Endothelial cell of umbilical vein (primary cell): ENCODE results near the gene ARHGEF10L. TPM values are rescaled to one million over a fixed set of nuclear protein-coding genes. Genes with fewer than 3 reads are reported as not detected.

Experiments
- BruUV-seq: library from RNA; stranded (reverse); fragments of 400-500 nt; replicated peaks from 2 replicates; lab custom pipeline; 2021; lab: Mats Ljungman, UMichigan
- CTCF ChIA-PET: fragments of 300-600, 350-600 bp; sonication (Branson Sonifier 250); formaldehyde crosslinking; loops from one replicate; lab custom pipeline; 2021; ENCODE audit warnings: antibody characterized with exemption, inconsistent platforms; lab: Charles Lee
- POLR2A ChIA-PET: fragments of 300-600, 350-600 bp; sonication (Branson Sonifier 250); formaldehyde crosslinking; loops from one replicate; lab custom pipeline; 2021; ENCODE audit warnings: antibody characterized with exemption, inconsistent platforms; lab: Charles Lee
- DNase-seq: peaks from one replicate; pipeline ENCODE4 v3.0.0-alpha.2; 2011; ENCODE audit warnings: low read depth, low spot score
- FAIRE-seq: peaks from 2 replicates; lab custom pipeline; 2011; peaks lifted over from hg19 to GRCh38; lab: Jason Lieb, UNC
- H2AFZ ChIP-seq: 2 replicates; pipeline ENCODE4 v1.6.0; 2012; ENCODE audit warnings: low read depth, low read length, control low read depth, inconsistent platforms
- H3K27ac ChIP-seq: 2 replicates; pipeline ENCODE4 v1.5.1; 2011; ENCODE audit warnings: low read depth, mild to moderate bottlenecking, control low read depth, low read length, moderate library complexity; ENCODE audit not compliant: insufficient read depth
- H3K27me3 ChIP-seq, 2 experiments: 2 replicates each; pipeline versions ENCODE4 v1.6.0 to v1.6.1; 2011; ENCODE audit warnings: low read length in 2 of 2, mixed read lengths in 1 of 2; ENCODE audit not compliant: control insufficient read depth in 2 of 2, insufficient read depth in 2 of 2
- H3K36me3 ChIP-seq, 2 experiments: 2 replicates in 1 of 2; 3 replicates in 1 of 2; pipeline ENCODE4 v1.5.1; 2011; ENCODE audit warnings: low read length in 2 of 2, mild to moderate bottlenecking in 1 of 2, moderate library complexity in 1 of 2; ENCODE audit not compliant: control insufficient read depth in 2 of 2, insufficient read depth in 2 of 2; ENCODE audit errors: extremely low read depth in 1 of 2
- H3K4me1 ChIP-seq: 3 replicates; pipeline ENCODE4 v1.5.1; 2011; ENCODE audit warnings: mild to moderate bottlenecking, low read length; ENCODE audit not compliant: control insufficient read depth, insufficient read depth; ENCODE audit errors: extremely low read depth
- H3K4me2 ChIP-seq: 2 replicates; pipeline ENCODE4 v1.6.1; 2011; ENCODE audit warnings: low read length, control low read depth, mixed read lengths; ENCODE audit not compliant: insufficient read depth
- H3K4me3 ChIP-seq, 3 experiments: fragments of 200-600 bp in 1 of 3; sonication (generic), shearing (Covaris generic) in 1 of 3; replicated peaks in 1 of 3; 2 replicates each; pipeline ENCODE4 v1.5.1; 2011 to 2016; ENCODE audit warnings: control low read depth in 3 of 3, low read length in 3 of 3, mild to moderate bottlenecking in 2 of 3, inconsistent platforms in 1 of 3, low read depth in 1 of 3, moderate library complexity in 1 of 3; ENCODE audit not compliant: insufficient read depth in 1 of 3
- H3K79me2 ChIP-seq: 2 replicates; pipeline ENCODE4 v1.6.0; 2012; ENCODE audit warnings: low read length, inconsistent platforms; ENCODE audit not compliant: control insufficient read depth, insufficient read depth
- H3K9ac ChIP-seq: replicated peaks from 2 replicates; pipeline ENCODE3; 2011; ENCODE audit warnings: low read length, control low read depth; ENCODE audit not compliant: insufficient read depth; ENCODE audit errors: extremely low read depth
- H3K9me1 ChIP-seq: replicated peaks from 3 replicates; pipeline ENCODE4 v1.6.0; 2011; ENCODE audit warnings: mild to moderate bottlenecking, low read length; ENCODE audit not compliant: control insufficient read depth, insufficient read depth; ENCODE audit errors: extremely low read depth
- H3K9me3 ChIP-seq: replicated peaks from 2 replicates; pipeline ENCODE4 v1.5.1; 2012; ENCODE audit warnings: low read length, inconsistent platforms; ENCODE audit not compliant: control insufficient read depth, insufficient read depth
- H4K20me1 ChIP-seq: replicated peaks from 2 replicates; pipeline ENCODE3; 2011; ENCODE audit warnings: mild to moderate bottlenecking, low read length; ENCODE audit not compliant: control insufficient read depth, insufficient read depth; ENCODE audit errors: extremely low read depth
- EZH2 ChIP-seq: IDR thresholded peaks from 2 replicates; pipeline ENCODE4 v1.6.1; 2012; ENCODE audit warnings: borderline replicate concordance, low read depth, mild to moderate bottlenecking, moderate library complexity, low read length, inconsistent platforms; ENCODE audit not compliant: severe bottlenecking
- FOS ChIP-seq: IDR thresholded peaks from 2 replicates; pipeline ENCODE4 v1.6.1; 2011; ENCODE audit warnings: mild to moderate bottlenecking, low read length, moderate library complexity, borderline replicate concordance; ENCODE audit not compliant: insufficient read depth
- JUN ChIP-seq: IDR thresholded peaks from 2 replicates; pipeline ENCODE4 v1.6.1; 2011; ENCODE audit warnings: borderline replicate concordance, low read depth; ENCODE audit not compliant: insufficient read length, insufficient read depth
- MAX ChIP-seq: IDR thresholded peaks from 2 replicates; pipeline ENCODE4 v1.6.1; 2011; ENCODE audit not compliant: insufficient read depth, insufficient read length
- MYC ChIP-seq: IDR thresholded peaks from one replicate; pipeline ENCODE4 v1.6.1; 2011; ENCODE audit warnings: mild to moderate bottlenecking, low read depth, low read length
- POLR2A ChIP-seq: IDR thresholded peaks from 2 replicates; pipeline ENCODE4 v1.6.1; 2012; ENCODE audit warnings: low read depth, mild to moderate bottlenecking, control low read depth, low read length
- dilution Hi-C: fragments of 300-500 bp; cut with MboI; formaldehyde crosslinking; loops from one replicate; pipeline ENCODE4 v1.15.0; 2019; ENCODE audit warnings: low sequenced_read_pairs; ENCODE audit not compliant: extremely low pct_ligation_motif_present
- intact Hi-C: fragments of 100-400 bp; cut with micrococcal nuclease; formaldehyde crosslinking; loops from one replicate; pipeline ENCODE4 v1.10.0; 2022
- polyA plus RNA-seq, 4 experiments: library from polyadenylated mRNA; depleted of rRNA in 3 of 4; stranded (reverse) in 3 of 4; unstranded in 1 of 4; fragments of >200 nt; gene quantifications; 2 replicates each; pipeline versions ENCODE4 v1.2.1 to v1.2.3, GENCODE V29; 2011 to 2012; ENCODE audit warnings: missing spikeins in 1 of 4
- total RNA-seq: library from RNA; stranded (reverse); gene quantifications from 2 replicates; pipeline ENCODE4 v1.2.3, GENCODE V29; 2021

ARHGEF10L gene
- total and polyA plus RNA-seq, 2 donors (not counting 3 experiments of a cell fraction or from before 2014, with no cell fraction given) = 1.9 to 5.2 TPM

DNA sequence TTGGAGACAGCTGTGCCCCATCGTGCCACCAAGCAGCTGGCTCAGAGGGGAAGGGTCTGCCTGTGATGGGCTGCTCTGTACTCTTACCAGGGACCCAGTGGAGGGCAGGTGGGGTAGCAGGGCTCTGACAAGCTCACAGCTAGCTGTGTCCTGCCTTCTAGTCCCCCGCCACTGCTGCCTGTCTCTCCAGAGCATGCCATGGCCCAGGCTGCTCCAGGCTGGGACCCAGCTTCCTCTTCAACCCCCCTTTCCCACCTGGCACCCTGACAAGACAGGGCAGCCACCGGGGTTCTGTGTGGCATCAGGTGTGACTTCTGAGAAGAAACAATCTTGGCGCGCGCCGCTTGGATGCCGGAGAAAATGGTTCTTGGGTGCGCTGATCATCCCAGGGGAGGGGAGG is 123.3 kb downstream of the ARHGEF10L start:
- TF ChIP-seq FOS (no peak), MYC (no peak), JUN (no peak), POLR2A (no peak), EZH2 (no peak)
- H3K4me1 ChIP-seq = no peaks in the 10 kb centered on the region
- dilution Hi-C loops = no loop called here
- no peaks in the 10 kb centered on the region for H3K9me3 ChIP-seq
- H3K27me3 ChIP-seq = no peaks in the 10 kb centered on the region
- H4K20me1 ChIP-seq = no peaks in the 10 kb centered on the region
- CTCF ChIA-PET = interaction anchor here (1.6 to 10.1 kb wide), 5 partner anchors 11 to 919 kb away, joined by 3 to 161 read pairs (median 64); no protein-coding TSS in a partner anchor
- DNase-seq (no peak), FAIRE-seq (no peak)
- no peaks in the 10 kb centered on the region for H3K36me3 ChIP-seq
- no peaks in the 10 kb centered on the region for H3K79me2 ChIP-seq
- no peak overlapping the region for H3K27ac ChIP-seq
- H2AFZ ChIP-seq = no peak overlapping the region
- H3K4me3 ChIP-seq = no peak overlapping the region
- H3K9me1 ChIP-seq = no peaks in the 10 kb centered on the region
- H3K9ac ChIP-seq = no peak overlapping the region
- no TSS peak for BruUV-seq
- POLR2A ChIA-PET = no interaction called here
- intact Hi-C loops = loop anchor here (2.0 to 10.0 kb wide), 2 partner anchors 28 to 1212 kb away; no protein-coding TSS in a partner anchor
- no peak overlapping the region for H3K4me2 ChIP-seq

DNA sequence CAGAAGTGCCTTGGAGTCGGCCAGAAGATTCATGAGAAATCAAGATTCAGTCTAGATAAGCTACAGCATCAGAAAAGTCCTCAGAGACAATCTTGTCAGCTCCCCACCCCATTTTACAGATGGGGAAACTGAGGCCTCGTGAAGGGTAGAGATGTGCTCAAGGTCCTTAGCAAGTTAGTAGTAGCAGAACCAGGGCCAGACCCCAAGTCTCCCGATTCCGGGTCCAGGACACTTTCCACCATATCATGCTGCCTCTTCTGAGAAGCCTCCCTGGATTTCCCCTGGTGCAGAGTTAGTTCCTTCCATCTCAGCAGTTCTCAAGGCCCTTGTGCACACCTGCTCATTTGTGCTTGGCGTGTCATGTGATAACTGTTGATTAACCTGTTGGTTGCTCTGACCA is 124.1 kb downstream of the ARHGEF10L start:
- no peak overlapping the region for H3K27ac ChIP-seq
- no peaks in the 10 kb centered on the region for H3K36me3 ChIP-seq
- H4K20me1 ChIP-seq = no peaks in the 10 kb centered on the region
- FAIRE-seq (no peak), DNase-seq (no peak)
- ChIA-PET POLR2A (no interaction called here), CTCF (interaction anchor here (3.7 to 10.1 kb wide), 3 partner anchors 34 to 918 kb away, joined by 64 to 161 read pairs (median 115); no protein-coding TSS in a partner anchor)
- no peaks in the 10 kb centered on the region for H3K79me2 ChIP-seq
- BruUV-seq = no TSS peak
- TF ChIP-seq JUN = no peak
- TF ChIP-seq EZH2 = no peak
- no peak for TF ChIP-seq MAX
- TF ChIP-seq POLR2A = no peak
- no peaks in the 10 kb centered on the region for H3K9me3 ChIP-seq
- no peaks in the 10 kb centered on the region for H3K9me1 ChIP-seq
- no peaks in the 10 kb centered on the region for H3K27me3 ChIP-seq
- no peak overlapping the region for H3K9ac ChIP-seq
- no peak overlapping the region for H3K4me3 ChIP-seq
- intact Hi-C loops = loop anchor here (2.0 to 10.0 kb wide), 2 partner anchors 27 to 1211 kb away; no protein-coding TSS in a partner anchor
- H3K4me2 ChIP-seq = no peak overlapping the region
- no peaks in the 10 kb centered on the region for H3K4me1 ChIP-seq
- H2AFZ ChIP-seq = no peak overlapping the region
- dilution Hi-C loops = no loop called here
